ENCODE measurements around the gene ARSG.
"Not testable (repeated sequence)": the region's sequence is repeated elsewhere in the genome, so short reads cannot be mapped to it uniquely, and the experiment has no call there.

DNA sequence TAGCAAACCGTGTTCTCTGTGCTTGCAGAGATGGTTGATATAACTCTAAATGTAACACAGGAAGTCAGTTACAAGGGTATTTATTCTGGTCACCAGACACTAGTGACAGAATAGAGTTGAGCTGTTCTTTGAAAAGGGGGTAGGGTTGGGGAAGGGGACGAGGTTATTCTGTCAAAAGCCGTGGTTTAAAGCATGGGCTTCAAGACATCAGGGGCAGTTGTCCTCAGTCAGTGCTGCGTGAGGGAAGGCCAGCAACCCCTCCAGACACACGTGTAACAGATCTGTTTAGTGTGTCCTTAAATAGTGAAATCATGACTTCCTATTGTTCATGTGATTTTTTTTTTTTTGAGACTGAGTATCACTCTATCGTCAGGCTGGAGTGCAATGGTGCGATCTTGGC is 37.9 kb upstream of the ARSG start:
- TF ChIP-seq, protein P1, sequence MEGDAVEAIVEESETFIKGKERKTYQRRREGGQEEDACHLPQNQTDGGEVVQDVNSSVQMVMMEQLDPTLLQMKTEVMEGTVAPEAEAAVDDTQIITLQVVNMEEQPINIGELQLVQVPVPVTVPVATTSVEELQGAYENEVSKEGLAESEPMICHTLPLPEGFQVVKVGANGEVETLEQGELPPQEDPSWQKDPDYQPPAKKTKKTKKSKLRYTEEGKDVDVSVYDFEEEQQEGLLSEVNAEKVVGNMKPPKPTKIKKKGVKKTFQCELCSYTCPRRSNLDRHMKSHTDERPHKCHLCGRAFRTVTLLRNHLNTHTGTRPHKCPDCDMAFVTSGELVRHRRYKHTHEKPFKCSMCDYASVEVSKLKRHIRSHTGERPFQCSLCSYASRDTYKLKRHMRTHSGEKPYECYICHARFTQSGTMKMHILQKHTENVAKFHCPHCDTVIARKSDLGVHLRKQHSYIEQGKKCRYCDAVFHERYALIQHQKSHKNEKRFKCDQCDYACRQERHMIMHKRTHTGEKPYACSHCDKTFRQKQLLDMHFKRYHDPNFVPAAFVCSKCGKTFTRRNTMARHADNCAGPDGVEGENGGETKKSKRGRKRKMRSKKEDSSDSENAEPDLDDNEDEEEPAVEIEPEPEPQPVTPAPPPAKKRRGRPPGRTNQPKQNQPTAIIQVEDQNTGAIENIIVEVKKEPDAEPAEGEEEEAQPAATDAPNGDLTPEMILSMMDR (conservative IDR thresholded peaks at IDR 0.05), result not testable (repeated sequence)
- not testable (repeated sequence) for TF ChIP-seq ZFX (IDR thresholded peaks at IDR 0.05)

Data from C4-2B (cell line).